ENCODE results near the gene GOLGA6L22.
"Not testable (repeated sequence)": the region's sequence is repeated elsewhere in the genome, so short reads cannot be mapped to it uniquely, and the experiment has no call there.

DNA sequence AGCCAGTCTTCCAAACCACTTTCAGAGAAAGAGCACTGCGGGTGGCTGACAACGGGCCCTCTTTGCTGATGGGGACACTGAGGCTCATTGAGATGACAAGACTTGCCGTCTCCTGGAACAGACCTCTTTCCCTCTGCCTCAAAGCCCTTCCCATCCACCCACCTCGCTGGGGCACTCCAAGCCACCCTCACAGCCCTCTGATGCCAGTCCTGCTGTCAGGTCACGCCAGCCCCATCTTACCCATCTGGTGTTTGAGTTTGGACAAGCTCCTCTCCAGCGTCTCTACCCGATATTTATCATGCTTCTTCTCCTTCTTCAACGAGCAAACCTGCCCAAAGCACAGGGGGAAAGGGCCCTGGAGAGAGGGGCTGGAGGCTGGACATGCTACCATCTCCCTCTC, 27.0 kb upstream of the GOLGA6L22 start:
- TF ChIP-seq, protein P1, sequence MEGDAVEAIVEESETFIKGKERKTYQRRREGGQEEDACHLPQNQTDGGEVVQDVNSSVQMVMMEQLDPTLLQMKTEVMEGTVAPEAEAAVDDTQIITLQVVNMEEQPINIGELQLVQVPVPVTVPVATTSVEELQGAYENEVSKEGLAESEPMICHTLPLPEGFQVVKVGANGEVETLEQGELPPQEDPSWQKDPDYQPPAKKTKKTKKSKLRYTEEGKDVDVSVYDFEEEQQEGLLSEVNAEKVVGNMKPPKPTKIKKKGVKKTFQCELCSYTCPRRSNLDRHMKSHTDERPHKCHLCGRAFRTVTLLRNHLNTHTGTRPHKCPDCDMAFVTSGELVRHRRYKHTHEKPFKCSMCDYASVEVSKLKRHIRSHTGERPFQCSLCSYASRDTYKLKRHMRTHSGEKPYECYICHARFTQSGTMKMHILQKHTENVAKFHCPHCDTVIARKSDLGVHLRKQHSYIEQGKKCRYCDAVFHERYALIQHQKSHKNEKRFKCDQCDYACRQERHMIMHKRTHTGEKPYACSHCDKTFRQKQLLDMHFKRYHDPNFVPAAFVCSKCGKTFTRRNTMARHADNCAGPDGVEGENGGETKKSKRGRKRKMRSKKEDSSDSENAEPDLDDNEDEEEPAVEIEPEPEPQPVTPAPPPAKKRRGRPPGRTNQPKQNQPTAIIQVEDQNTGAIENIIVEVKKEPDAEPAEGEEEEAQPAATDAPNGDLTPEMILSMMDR (IDR thresholded peaks at IDR 0.05): not testable (repeated sequence)
- TF ChIP-seq POLR2A (IDR thresholded peaks at IDR 0.05): not testable (repeated sequence)

Data from testis (tissue), 2 donors.